Measurements from ENCODE around the gene C10orf90.

DNA sequence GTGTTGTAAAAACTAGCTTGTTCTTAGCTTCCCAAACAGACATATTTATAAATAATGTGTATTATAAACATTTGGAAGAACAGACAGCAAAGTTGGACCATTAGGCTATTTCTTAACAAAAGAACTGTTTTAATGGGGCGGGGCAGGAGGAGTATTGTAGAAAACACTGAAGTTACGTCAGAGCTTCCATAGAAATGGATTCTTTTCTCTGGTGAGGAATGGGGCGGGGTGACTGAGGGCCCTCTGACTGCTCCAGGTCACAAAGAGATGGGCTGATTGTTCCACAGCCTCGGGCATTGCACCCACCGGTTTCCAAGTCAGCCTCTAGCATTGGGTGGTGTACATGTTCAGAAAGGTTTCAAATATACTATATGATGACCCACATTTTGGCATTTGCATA, 245.5 kb downstream of the C10orf90 start:
- TF ChIP-seq, protein P1, sequence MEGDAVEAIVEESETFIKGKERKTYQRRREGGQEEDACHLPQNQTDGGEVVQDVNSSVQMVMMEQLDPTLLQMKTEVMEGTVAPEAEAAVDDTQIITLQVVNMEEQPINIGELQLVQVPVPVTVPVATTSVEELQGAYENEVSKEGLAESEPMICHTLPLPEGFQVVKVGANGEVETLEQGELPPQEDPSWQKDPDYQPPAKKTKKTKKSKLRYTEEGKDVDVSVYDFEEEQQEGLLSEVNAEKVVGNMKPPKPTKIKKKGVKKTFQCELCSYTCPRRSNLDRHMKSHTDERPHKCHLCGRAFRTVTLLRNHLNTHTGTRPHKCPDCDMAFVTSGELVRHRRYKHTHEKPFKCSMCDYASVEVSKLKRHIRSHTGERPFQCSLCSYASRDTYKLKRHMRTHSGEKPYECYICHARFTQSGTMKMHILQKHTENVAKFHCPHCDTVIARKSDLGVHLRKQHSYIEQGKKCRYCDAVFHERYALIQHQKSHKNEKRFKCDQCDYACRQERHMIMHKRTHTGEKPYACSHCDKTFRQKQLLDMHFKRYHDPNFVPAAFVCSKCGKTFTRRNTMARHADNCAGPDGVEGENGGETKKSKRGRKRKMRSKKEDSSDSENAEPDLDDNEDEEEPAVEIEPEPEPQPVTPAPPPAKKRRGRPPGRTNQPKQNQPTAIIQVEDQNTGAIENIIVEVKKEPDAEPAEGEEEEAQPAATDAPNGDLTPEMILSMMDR (IDR thresholded peaks at IDR 0.05; ENCODE audit: low read depth, low read length) = no peak
- no peak for TF ChIP-seq MYC (IDR thresholded peaks at IDR 0.05; ENCODE audit: low read depth, low read length)
